ENCODE results near the gene PSMA4.

DNA sequence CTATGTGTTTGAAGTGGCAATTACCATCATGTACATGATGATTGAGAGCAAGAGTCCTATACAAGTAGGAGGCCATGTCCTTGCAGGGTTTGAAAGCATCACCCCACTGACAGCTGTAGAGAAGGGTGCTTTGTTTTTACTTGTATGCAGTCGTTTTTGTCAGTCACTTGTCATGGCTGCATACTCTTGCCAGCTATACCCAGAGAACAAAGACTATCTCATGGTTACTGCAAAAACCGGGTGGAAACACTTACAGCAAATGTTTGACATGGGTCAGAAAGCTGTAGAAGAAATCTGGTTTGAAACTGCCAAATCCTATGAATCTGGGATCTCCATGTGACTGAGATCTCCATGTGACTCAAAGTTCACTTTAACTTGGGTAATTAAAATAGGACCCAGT is 6.9 kb upstream of the PSMA4 start:
- TF ChIP-seq, protein P1, sequence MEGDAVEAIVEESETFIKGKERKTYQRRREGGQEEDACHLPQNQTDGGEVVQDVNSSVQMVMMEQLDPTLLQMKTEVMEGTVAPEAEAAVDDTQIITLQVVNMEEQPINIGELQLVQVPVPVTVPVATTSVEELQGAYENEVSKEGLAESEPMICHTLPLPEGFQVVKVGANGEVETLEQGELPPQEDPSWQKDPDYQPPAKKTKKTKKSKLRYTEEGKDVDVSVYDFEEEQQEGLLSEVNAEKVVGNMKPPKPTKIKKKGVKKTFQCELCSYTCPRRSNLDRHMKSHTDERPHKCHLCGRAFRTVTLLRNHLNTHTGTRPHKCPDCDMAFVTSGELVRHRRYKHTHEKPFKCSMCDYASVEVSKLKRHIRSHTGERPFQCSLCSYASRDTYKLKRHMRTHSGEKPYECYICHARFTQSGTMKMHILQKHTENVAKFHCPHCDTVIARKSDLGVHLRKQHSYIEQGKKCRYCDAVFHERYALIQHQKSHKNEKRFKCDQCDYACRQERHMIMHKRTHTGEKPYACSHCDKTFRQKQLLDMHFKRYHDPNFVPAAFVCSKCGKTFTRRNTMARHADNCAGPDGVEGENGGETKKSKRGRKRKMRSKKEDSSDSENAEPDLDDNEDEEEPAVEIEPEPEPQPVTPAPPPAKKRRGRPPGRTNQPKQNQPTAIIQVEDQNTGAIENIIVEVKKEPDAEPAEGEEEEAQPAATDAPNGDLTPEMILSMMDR (IDR thresholded peaks at IDR 0.05) = no peak
- TF ChIP-seq EP300 (IDR thresholded peaks at IDR 0.05) = no peak
- no peak for TF ChIP-seq POLR2A (IDR thresholded peaks at IDR 0.05)

Measured in tibial nerve (tissue), 4 donors.